HG02798 (cell line): ENCODE data around the gene IFI30.

ENCODE experiments used
- ATAC-seq: cut with Tn5 transposase; IDR thresholded peaks from one replicate; pipeline ENCODE4 v1.9.1; 2021; ENCODE audit warnings: mild to moderate bottlenecking; ENCODE audit not compliant: unreplicated experiment, poor library complexity

The IFI30 gene

GRCh38 chr19:18220632-18221275 lies 47.1 kb downstream of the IFI30 start:
- no peak for ATAC-seq

DNA sequence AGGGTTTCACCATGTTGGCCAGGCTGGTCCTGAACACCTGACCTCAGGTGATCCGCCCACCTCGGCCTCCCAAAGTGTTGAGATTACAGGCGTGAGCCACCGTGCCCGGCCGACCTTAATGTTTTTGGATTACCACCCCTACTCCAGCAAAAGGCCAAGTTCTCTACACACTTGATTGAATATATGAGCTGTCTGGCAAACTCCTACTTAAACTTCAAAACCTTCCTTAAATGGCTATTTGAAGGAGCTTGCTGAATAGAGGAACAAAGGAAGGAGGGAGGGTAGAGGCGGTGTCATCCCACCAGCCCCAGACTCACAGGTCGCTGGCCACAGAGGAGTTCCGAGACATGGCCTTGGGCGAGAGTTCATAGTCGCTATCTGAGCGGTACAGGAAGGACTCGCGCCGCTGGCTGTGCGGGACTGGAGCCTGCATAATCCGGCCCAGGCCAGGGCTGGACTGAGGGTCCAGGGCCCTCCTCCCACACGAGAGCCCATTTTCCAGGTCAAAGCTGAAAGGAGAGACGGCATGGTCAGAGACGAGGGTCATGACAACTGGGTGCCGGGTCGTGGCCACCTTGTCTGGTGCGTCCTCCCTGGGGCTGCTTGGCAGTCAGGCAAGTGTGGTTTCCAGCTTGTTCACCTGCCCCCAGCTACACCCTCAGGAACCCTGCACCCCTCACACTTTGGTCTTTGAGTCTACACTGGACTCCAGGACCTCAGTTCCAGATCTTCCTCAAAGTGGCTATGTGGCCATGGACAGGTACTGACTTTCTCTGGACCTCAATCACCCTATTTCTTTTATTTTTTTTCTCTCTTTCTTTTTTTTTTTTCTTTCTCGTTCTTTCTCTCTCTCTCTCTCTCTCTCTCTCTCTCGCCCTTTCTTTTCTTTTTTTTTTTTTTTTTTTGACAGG lies 48.5 kb downstream of the IFI30 start:
- no peak for ATAC-seq

- ATAC-seq: no peak
These were observed 50.4 kb downstream of the IFI30 start for GRCh38 chr19:18223860-18224524.

DNA sequence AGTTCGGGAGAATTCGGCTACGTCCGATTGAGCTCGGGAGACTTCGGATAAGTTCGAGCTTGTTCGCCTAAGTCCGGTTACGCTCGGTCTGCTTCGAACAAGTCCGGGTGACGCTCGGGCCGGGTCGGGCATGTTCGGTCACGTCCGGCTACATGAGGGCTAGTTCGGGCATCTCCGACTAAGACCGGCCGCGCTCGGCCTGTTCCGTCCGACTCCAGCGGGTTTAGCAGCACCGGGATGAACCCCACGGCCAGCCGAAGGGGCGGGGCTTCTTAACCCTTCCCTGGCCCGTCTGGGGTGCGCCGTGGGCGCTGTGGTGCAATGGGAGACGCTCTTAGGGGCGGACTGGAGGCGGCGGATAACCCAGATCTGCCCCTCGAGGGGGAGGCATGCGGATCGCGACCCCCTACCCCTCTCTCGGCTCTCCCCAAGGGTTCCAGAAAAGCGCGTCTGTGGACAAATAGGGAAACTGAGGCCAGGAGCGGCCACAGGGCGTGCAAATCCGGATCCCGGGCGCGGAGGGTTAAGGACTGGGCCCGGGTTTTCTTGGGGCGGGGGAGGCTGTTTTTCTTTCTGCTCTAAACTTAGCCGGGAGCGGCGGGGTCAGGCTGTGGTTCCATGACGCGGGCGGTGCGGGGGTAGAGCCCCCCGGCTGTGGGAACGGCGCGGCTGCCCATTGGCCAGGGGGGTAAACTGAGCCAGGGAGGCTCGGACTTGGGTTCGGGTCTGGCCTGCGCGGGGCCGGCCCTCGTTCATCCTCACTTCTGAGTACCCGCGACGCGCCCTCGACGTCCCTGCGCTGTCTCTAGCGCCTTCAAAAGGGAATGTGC lies 51.1 kb downstream of the IFI30 start:
- ATAC-seq: peak; percentile 95

GRCh38 chr19:18225355-18225701 lies 51.7 kb downstream of the IFI30 start:
- no peak for ATAC-seq

DNA sequence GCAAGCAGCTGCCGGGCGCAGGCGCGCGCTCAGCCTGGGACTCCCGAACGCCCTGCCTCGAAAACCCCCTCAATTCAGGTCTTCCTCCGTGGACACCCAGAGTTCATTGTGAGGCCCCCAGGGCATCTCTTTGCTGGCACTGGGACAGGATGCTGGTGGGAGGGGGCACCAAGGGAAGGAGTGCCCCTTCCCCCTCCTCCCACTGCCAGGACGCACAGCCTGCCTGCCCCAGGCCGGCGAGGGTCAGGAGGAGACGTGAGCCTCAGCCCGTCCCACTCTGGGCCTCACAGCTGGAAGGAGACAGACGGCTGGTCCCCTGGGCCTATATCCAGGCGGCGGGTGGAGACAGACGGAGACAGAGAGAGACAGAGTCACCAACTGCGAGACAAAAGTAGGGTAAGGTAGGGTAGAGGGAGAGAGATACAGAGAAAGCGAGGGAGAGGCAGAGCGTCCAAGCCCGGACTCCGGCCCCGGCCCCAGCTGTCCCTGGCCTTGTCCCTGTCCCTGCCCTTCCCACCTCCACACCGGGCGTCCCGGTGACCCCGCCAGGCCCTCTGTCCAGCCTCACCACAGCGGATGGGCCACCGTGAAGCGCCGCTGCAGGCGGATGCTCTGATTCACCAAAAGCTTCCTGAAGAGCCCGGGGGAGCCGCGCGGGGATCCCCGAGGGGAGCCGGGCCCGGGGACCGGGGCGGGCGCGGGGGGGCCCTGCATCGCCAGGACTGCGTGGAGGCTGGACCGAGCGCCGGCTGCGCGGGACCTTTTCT lies 52.3 kb downstream of the IFI30 start, which contains the start of gene PDE4C:
Gene PDE4C (minus strand): TSS at position 737 of the 767 bp plus-strand sequence. CDS start 23 bp downstream, at position 714.
- ATAC-seq: no peak

- no peak for ATAC-seq
These were observed 53.6 kb downstream of the IFI30 start for GRCh38 chr19:18226956-18227780.
